Mucosa of stomach (tissue), 1 donor: Measurements from ENCODE around the gene LRPAP1.

Experiments used
- H3K27me3 ChIP-seq: one replicate; pipeline ENCODE4 v1.7.0; 2013; ENCODE audit warnings: mild to moderate bottlenecking, low read length; ENCODE audit not compliant: control insufficient read depth, insufficient read depth
- H3K36me3 ChIP-seq: one replicate; pipeline ENCODE4 v1.7.0; 2013; ENCODE audit warnings: low read length; ENCODE audit not compliant: control insufficient read depth, insufficient read depth
- H3K4me1 ChIP-seq: one replicate; pipeline ENCODE4 v1.7.0; 2013; ENCODE audit warnings: mild to moderate bottlenecking, low read length; ENCODE audit not compliant: control insufficient read depth, insufficient read depth
- H3K4me3 ChIP-seq: one replicate; pipeline ENCODE4 v1.7.0; 2013; ENCODE audit warnings: low read length
- H3K9ac ChIP-seq: one replicate; pipeline ENCODE4 v1.7.0; 2013; ENCODE audit warnings: mild to moderate bottlenecking, low read length, moderate library complexity
- H3K9me3 ChIP-seq: one replicate; pipeline ENCODE4 v1.7.0; 2013; ENCODE audit warnings: mild to moderate bottlenecking, low read length, moderate library complexity; ENCODE audit not compliant: control insufficient read depth
- donor health status: Pancreatic carcinoma.

Gene LRPAP1

DNA sequence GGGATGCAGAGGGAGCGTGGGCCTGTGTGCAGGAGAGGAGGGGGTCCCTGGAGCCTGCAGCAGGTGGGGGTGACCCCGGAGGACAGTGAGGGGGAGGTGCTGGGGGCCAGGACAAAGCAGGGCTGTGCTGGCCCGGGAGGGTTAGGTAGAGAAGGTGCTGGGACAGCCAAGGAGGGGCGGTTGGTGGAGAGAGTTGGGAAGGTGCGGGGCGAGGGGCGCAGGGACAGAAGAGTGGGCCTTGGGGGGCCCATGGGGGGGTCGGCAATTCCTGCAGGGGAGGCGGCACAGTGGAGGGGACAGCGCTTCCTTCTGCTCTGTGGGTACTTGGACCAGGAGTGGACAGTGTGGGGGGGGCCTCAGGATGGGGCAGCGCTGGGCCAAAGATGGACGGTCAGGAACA, 32.5 kb downstream of the LRPAP1 start:
- Histone ChIP-seq H3K27me3 (no peaks in the 10 kb centered on the region), H3K4me1 (peaks cover 4% of the 10 kb centered on the region), H3K36me3 (no peaks in the 10 kb centered on the region), H3K9me3 (no peaks in the 10 kb centered on the region), H3K4me3 (no peak overlapping the region), H3K9ac (no peak overlapping the region)

DNA sequence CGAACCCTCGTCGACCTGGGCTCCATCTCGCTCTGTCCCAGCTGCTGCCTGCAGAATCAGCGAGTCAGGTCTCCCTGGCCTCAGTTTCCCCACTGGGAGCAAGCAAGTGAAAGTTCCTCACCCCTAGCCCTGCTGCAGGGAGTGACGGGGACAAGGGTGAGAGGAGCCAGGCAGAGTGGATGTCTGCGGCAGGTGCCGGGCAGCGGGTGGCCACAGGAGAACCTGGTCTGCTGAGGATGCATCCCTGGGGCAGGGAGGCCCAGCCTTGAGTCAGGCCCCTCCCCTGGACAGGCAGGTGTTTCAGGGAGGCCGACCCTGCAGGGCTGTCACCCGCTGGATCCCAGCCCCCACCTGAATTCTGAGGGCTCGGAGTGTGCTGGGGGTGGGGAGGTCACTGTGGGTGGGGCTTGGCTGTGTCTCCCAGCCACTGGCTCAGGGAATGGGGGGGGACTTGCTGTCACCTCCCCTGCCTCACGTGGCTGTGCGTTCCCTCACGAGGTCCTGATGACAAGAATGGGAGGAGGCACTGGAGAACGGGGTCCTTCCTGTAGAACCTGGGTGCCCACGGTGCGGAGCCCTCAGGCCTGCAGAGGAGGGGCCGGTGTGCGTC, 33.2 kb downstream of the LRPAP1 start:
- H3K4me3 ChIP-seq, result no peak overlapping the region
- no peaks in the 10 kb centered on the region for H3K27me3 ChIP-seq
- H3K9me3 ChIP-seq, result no peaks in the 10 kb centered on the region
- no peaks in the 10 kb centered on the region for H3K36me3 ChIP-seq
- no peak overlapping the region for H3K9ac ChIP-seq
- H3K4me1 ChIP-seq, result peaks cover 4% of the 10 kb centered on the region

DNA sequence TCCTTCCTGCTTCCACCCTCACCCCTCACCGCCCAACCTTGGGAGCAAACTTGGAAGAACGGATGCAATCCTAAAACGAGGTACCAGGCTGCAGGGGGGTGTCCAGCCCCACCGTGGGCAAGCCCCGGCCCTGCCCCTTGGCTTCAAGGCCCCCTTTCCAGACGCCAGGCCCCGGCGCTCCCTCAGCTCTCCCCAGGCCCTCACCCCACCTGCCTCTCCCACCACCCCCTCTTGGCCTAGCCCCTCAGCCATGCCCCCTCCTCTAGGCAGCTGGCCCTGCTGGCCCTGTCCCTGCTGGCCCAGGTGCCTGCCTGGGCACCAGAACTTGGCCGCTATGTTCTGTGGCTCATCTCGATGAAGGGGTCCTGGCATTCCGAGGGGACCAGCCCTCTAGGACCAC, 33.8 kb downstream of the LRPAP1 start:
- H3K9me3 ChIP-seq, result no peaks in the 10 kb centered on the region
- H3K9ac ChIP-seq, result no peak overlapping the region
- H3K36me3 ChIP-seq, result no peaks in the 10 kb centered on the region
- no peaks in the 10 kb centered on the region for H3K27me3 ChIP-seq
- H3K4me1 ChIP-seq, result peaks cover 4% of the 10 kb centered on the region
- no peak overlapping the region for H3K4me3 ChIP-seq

DNA sequence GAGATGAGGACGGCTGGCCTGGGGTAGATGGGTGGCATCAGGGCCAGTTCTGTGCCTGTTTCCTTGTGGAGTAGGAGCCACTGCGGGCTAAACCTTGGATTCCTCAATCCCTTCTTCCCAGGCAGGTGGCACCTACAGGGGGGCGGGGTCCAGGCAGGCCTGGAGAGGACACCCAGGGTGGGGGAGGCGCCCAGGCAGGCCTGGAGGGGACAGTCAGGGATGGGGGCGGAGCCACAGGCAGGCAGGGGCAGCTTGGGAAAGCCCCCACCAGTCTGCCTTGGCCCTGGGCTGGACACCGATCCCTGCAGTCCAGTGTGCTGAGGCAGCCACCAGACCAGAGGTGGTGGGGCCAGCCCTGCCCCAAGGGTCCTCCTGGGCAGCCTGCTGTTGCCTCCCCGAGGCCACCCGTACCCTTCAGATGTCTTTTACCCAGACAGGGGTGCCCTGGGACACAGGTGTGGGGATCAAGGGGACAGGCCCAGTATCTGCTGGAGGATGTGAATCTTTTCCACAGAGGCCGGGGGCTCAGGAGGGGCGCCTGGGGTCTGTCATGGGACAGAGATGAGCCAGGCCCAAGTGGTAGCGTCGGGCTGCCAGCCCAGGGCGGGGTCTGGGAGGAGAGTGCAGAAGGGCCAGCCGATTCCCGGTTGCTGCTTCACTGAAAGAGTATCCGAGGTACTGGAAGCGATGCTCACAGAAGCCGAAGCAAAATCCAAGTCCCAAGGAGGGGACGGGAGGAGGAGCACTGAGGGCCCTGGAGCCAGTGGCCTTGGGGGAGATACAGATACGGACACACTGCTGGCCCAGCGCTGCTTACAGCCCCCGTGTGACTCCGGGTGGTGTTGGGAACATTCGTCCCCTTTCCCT, 34.5 kb downstream of the LRPAP1 start:
- Histone ChIP-seq H3K27me3 (no peaks in the 10 kb centered on the region), H3K9ac (no peak overlapping the region), H3K36me3 (no peaks in the 10 kb centered on the region), H3K9me3 (no peaks in the 10 kb centered on the region), H3K4me3 (no peak overlapping the region), H3K4me1 (peaks cover 4% of the 10 kb centered on the region)

DNA sequence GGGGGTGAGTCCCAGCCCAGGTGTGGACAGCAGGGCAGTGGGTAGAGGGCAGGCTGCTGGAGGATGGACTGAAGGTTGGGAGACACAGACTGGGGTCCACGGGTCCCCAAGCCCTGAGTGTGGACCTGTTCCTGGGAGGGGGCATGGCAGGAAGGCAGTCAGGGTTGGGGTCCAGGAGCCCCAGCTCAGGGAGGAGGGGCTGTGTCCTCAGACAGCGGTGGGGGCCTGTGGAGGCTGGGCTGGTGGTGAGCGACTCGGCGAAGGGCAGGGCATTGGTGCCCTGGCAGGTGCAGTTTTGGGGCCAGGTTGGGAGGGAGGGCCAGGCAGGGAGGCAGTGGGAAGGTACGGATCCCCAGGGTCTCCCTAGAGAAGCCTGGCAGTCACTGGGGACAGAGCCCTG, 35.1 kb downstream of the LRPAP1 start:
- H3K9ac ChIP-seq, result no peak overlapping the region
- no peak overlapping the region for H3K4me3 ChIP-seq
- H3K4me1 ChIP-seq, result peaks cover 4% of the 10 kb centered on the region
- H3K36me3 ChIP-seq, result no peaks in the 10 kb centered on the region
- H3K9me3 ChIP-seq, result no peaks in the 10 kb centered on the region
- no peaks in the 10 kb centered on the region for H3K27me3 ChIP-seq

DNA sequence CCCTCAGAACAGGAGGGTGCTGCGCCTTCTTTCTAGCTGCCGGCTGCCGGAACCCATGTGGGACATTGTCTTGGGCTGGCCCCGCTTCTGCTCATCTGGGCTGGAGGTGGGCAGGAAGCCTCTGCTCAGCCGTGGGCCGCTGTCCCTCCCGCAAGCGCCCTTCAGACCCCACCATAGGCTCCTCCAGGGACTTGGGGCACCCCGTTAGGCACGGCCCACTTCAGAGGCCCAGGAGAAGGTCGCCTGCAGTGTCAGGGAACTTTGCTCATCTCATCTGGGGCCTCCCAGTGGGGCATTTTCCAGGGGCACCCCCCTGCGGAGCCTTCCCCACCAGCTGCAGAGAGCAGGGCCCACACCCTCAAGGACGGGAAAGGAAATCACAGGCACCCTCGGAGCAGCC, 36.2 kb downstream of the LRPAP1 start:
- no peaks in the 10 kb centered on the region for H3K36me3 ChIP-seq
- H3K27me3 ChIP-seq, result no peaks in the 10 kb centered on the region

DNA sequence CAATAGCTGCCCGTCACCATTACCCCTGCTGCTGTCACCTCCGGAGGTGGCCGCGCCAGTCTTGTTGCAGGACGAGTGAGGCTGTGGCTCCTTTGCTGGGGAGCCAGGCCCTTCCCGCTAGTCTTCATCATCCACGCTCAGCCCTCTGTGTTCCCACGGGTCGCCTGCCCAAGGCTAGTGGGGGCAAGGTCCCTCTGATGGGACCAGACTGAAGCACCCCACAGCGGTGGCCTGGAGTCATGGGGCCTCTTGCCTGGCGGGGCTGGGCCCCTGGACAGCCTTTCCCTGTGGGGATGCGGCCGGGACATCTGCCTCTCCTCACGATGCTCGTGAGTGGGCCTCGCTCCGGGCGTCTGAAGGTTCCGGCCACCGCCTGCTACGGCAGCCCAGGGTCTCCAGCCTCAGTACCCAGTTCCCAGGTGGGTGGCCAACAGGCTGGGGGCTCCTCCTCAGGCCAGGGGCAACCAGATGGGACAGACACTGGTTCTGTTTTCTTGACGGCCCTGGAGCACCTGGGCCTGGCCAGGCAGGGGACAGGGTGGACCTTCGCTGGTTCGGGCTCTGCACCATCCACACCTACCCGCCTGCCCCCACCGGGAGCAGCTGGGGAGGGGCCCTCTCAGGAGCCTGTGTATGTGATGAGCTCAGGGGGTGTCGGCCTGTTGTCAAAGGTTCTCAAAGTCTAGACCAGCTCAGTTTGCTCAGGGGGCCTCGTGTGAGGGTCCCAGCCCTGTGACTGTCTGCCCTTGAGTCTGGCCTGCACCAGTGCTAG, 36.8 kb downstream of the LRPAP1 start:
- Histone ChIP-seq H3K27me3 (no peaks in the 10 kb centered on the region), H3K9ac (no peak overlapping the region), H3K4me3 (no peak overlapping the region), H3K9me3 (no peaks in the 10 kb centered on the region), H3K4me1 (peaks cover 4% of the 10 kb centered on the region), H3K36me3 (no peaks in the 10 kb centered on the region)

More for the DNA sequence above, 36.2 kb downstream of the LRPAP1 start:
- Histone ChIP-seq H3K9me3 (no peaks in the 10 kb centered on the region), H3K4me1 (peaks cover 4% of the 10 kb centered on the region), H3K9ac (no peak overlapping the region), H3K4me3 (no peak overlapping the region)

DNA sequence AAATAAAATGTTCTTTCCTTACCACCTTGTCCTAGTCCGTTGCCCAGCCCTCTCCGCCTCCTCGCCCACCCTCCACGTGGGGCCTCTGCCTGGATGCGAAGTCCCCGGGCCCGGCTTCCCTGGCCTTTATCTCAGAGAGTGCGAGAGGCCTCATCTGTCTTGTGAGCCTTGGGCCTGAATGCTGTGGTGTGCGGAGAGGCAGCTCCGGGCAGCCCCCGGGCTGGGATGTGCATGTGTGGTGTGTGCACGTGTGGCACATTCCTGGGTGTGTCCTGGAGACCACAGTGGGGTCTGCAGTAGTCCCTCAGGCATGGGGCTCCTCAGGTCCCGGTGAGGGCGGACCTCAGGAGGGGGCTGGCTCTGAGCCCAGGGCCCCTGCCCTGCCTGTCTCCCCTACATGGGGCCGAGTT, 37.8 kb downstream of the LRPAP1 start:
- no peak overlapping the region for H3K9ac ChIP-seq
- no peaks in the 10 kb centered on the region for H3K27me3 ChIP-seq
- H3K36me3 ChIP-seq, result no peaks in the 10 kb centered on the region
- H3K9me3 ChIP-seq, result no peaks in the 10 kb centered on the region
- H3K4me3 ChIP-seq, result no peak overlapping the region
- peaks cover 4% of the 10 kb centered on the region for H3K4me1 ChIP-seq

DNA sequence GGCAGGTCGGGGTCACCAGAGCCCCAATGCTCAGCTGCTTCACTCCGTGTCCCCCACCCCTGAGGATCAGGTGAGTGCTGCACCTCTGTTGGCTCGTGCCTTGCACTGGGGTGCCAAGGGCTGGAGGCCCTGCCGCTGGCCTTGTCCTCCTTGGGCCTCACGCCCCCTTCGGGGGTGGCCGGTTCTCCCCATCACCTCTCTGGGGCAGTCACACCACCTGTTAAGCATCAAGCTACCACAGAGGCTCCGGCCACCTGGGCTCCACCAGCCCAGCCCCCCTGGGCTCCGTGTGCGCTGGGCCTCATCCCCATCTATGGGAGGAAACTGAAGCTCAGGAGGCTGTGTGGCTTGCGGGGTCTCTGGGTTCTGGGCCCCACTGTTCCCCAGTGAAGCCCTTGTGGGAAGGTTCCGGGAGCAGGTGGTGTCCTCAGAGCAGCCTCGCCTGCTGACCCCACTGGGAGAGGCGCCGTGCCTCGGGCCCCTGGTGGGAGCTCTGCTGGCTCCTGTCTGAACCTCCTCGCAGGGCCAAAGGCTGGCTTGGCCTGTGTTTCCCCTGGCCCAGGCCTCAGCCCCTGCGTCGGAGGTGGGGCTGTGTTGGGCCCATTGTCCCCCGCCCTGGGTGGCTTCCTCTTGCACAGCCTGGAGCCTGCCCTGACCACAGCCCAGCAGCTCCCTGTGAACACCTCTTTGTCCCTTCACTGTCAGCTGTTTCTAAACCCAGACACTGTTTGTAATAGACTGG, 38.3 kb downstream of the LRPAP1 start:
- H3K4me3 ChIP-seq, result no peak overlapping the region
- H3K9me3 ChIP-seq, result no peaks in the 10 kb centered on the region
- H3K36me3 ChIP-seq, result no peaks in the 10 kb centered on the region
- H3K27me3 ChIP-seq, result no peaks in the 10 kb centered on the region
- peaks cover 4% of the 10 kb centered on the region for H3K4me1 ChIP-seq
- H3K9ac ChIP-seq, result no peak overlapping the region

DNA sequence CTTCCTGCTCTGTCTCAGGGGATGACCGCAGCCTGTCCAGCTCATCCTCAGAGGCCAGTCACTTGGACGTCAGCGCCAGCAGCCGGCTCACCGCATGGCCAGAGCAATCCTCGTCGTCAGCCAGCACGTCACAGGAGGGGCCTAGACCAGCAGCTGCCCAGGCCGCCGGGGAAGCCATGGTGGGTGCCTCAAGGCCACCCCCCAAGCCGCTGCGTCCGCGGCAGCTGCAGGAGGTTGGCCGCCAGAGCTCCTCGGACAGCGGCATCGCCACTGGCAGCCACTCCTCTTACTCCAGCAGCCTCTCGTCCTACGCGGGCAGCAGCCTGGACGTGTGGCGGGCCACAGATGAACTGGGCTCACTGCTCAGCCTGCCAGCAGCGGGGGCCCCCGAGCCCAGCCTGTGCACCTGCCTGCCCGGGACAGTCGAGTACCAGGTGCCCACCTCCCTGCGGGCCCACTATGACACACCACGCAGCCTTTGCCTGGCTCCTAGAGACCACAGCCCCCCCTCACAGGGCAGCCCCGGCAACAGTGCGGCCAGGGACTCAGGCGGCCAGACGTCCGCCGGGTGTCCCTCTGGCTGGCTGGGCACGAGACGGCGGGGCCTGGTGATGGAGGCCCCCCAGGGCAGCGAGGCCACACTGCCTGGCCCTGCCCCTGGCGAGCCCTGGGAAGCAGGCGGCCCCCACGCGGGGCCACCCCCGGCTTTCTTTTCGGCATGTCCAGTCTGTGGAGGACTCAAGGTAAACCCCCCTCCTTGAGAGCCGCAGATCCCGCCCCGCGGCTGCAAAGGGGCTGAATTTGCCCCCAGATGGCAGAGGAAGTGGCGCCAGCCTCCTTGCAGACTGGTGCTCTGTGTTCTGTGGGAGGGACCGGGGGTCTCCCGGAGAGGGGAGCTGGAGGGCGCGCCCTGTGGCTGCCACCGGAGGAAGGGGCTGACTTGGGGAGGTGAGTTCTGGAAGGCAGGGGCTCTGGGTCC, 39.2 kb downstream of the LRPAP1 start:
- Histone ChIP-seq H3K9me3 (no peaks in the 10 kb centered on the region), H3K36me3 (no peaks in the 10 kb centered on the region), H3K4me3 (no peak overlapping the region), H3K4me1 (peaks cover 4% of the 10 kb centered on the region), H3K27me3 (no peaks in the 10 kb centered on the region), H3K9ac (no peak overlapping the region)
